Measurements from ENCODE around the gene FSD1L. TPM values are rescaled to one million over a fixed set of nuclear protein-coding genes. Genes with fewer than 3 reads are reported as not detected.
"Not testable (repeated sequence)": the region's sequence is repeated elsewhere in the genome, so short reads cannot be mapped to it uniquely, and the experiment has no call there.

FSD1L gene
- total RNA-seq, 1 experiment from 2014 or later: 1.6 TPM

GRCh38 chr9:105579952-105580351 is 132.1 kb downstream of the FSD1L start:
- not testable (repeated sequence) for H3K4me1 ChIP-seq (ENCODE audit: low read length); H3K27ac ChIP-seq (ENCODE audit: low read length); H3K36me3 ChIP-seq (ENCODE audit: insufficient read depth, low read length); H3K79me2 ChIP-seq (ENCODE audit: low read length); H3K9ac ChIP-seq (ENCODE audit: low read length); H3K9me2 ChIP-seq (replicated peaks; ENCODE audit: insufficient read depth, low read length); H2AFZ ChIP-seq (ENCODE audit: low read length); DNase-seq; H3K4me3 ChIP-seq (ENCODE audit: low read length); H3K9me3 ChIP-seq (ENCODE audit: low read length); H3K4me2 ChIP-seq (ENCODE audit: low read depth, low read length, poor library complexity, severe bottlenecking); H3K27me3 ChIP-seq (ENCODE audit: low read length); H4K20me1 ChIP-seq (ENCODE audit: insufficient read depth, low read depth, low read length)

- not testable (repeated sequence) for H4K20me1 ChIP-seq (ENCODE audit: insufficient read depth, low read depth, low read length); H3K4me2 ChIP-seq (ENCODE audit: low read depth, low read length, poor library complexity, severe bottlenecking); H3K27me3 ChIP-seq (ENCODE audit: low read length); H3K9me2 ChIP-seq (replicated peaks; ENCODE audit: insufficient read depth, low read length); H3K36me3 ChIP-seq (ENCODE audit: insufficient read depth, low read length); H3K27ac ChIP-seq (ENCODE audit: low read length); H3K9ac ChIP-seq (ENCODE audit: low read length); H3K9me3 ChIP-seq (ENCODE audit: low read length); H3K4me1 ChIP-seq (ENCODE audit: low read length); H2AFZ ChIP-seq (ENCODE audit: low read length); H3K4me3 ChIP-seq (ENCODE audit: low read length); DNase-seq; H3K79me2 ChIP-seq (ENCODE audit: low read length)
Measured at GRCh38 chr9:105581550-105581949, 133.7 kb downstream of the FSD1L start.

- H3K4me1 ChIP-seq (ENCODE audit: low read length): no peaks in the 10 kb centered on the region
- no peak overlapping the region for H3K27ac ChIP-seq (ENCODE audit: low read length)
- no peak overlapping the region for H3K9ac ChIP-seq (ENCODE audit: low read length)
- no peak overlapping the region for H2AFZ ChIP-seq (ENCODE audit: low read length)
- peaks cover 4% of the 10 kb centered on the region; the same call in 1 of the 2 replicates for H3K9me3 ChIP-seq (ENCODE audit: low read length)
- no peaks in the 10 kb centered on the region for H3K79me2 ChIP-seq (ENCODE audit: low read length)
- DNase-seq: no peak
- H3K9me2 ChIP-seq (replicated peaks; ENCODE audit: insufficient read depth, low read length): no peaks in the 10 kb centered on the region
- H3K4me2 ChIP-seq (ENCODE audit: low read depth, low read length, poor library complexity, severe bottlenecking): no peak overlapping the region
- no peaks in the 10 kb centered on the region for H4K20me1 ChIP-seq (ENCODE audit: insufficient read depth, low read depth, low read length)
- no peaks in the 10 kb centered on the region for H3K27me3 ChIP-seq (ENCODE audit: low read length)
- H3K4me3 ChIP-seq (ENCODE audit: low read length): no peak overlapping the region
- peaks cover 14% of the 10 kb centered on the region; the same call in 1 of the 2 replicates for H3K36me3 ChIP-seq (ENCODE audit: insufficient read depth, low read length)
Measured at GRCh38 chr9:105593145-105593544, 145.3 kb downstream of the FSD1L start.

Other genes with a start within 250 kb of the FSD1L start
- 3.2 and 3.7 TPM in 2 replicates for gene SLC44A1, start 203.4 kb upstream of the FSD1L start, total RNA-seq (2014; rRNA removed; shearing (Covaris generic); ENCODE audit: low replicate concordance)
- 9.3 and 22.0 TPM in 2 replicates for gene FKTN, start 110.1 kb downstream of the FSD1L start, total RNA-seq (2014; rRNA removed; shearing (Covaris generic); ENCODE audit: low replicate concordance)
- 4.1 and 18.4 TPM in 2 replicates for gene TAL2, start 214.4 kb downstream of the FSD1L start, total RNA-seq (2014; rRNA removed; shearing (Covaris generic); ENCODE audit: low replicate concordance)
- gene TMEM38B, start 246.5 kb downstream of the FSD1L start, total RNA-seq (2014; rRNA removed; shearing (Covaris generic); ENCODE audit: low replicate concordance): 134 and 164 TPM in 2 replicates